DND-41 (cell line): ENCODE data around the gene ADAM29.

Experiments used
- ATAC-seq: fragments of 200-7000 bp; cut with Tn5 transposase; 3 replicates; pipeline ENCODE4 v1.9.1; 2021; ENCODE audit warnings: low read depth; ENCODE audit not compliant: insufficient read depth
- DNase-seq: peaks from one replicate; pipeline ENCODE4 v3.0.0-alpha.2; 2020
- H2AFZ ChIP-seq: 2 replicates; pipeline ENCODE4 v1.6.0; 2012; ENCODE audit warnings: low read depth, low read length
- H3K27ac ChIP-seq: 2 replicates; pipeline ENCODE4 v1.5.1; 2012; ENCODE audit warnings: low read length, inconsistent platforms
- H3K27me3 ChIP-seq: fragments of 200-600 bp; sonication (generic); 2 replicates; pipeline ENCODE4 v1.6.0; 2012; ENCODE audit warnings: low read length, mild to moderate bottlenecking, inconsistent platforms; ENCODE audit not compliant: insufficient read depth, poor library complexity
- H3K36me3 ChIP-seq: 2 replicates; pipeline ENCODE4 v1.5.1; 2012; ENCODE audit warnings: low read length, inconsistent platforms; ENCODE audit not compliant: insufficient read depth
- H3K4me1 ChIP-seq: 2 replicates; pipeline ENCODE4 v1.5.1; 2012; ENCODE audit warnings: mild to moderate bottlenecking, low read length; ENCODE audit not compliant: insufficient read depth
- H3K4me2 ChIP-seq: 2 replicates; pipeline ENCODE4 v1.6.0; 2012; ENCODE audit warnings: mild to moderate bottlenecking, moderate library complexity, low read length, inconsistent platforms; ENCODE audit not compliant: insufficient read depth
- H3K4me3 ChIP-seq, 2 experiments: fragments of 200-600 bp in 1 of 2; shearing (Covaris generic) in 1 of 2; 2 replicates each; pipeline ENCODE4 v1.5.1; 2012 to 2016; ENCODE audit warnings: inconsistent platforms in 2 of 2, low read length in 2 of 2, mild to moderate bottlenecking in 2 of 2, low read depth in 1 of 2, moderate library complexity in 1 of 2
- H3K79me2 ChIP-seq: 2 replicates; pipeline ENCODE4 v1.6.0; 2012; ENCODE audit warnings: low read length, inconsistent platforms; ENCODE audit not compliant: insufficient read depth
- H3K9ac ChIP-seq: 2 replicates; pipeline ENCODE4 v1.6.0; 2012; ENCODE audit warnings: low read depth, mild to moderate bottlenecking, inconsistent platforms, low read length, moderate library complexity
- H3K9me3 ChIP-seq: 2 replicates; pipeline ENCODE4 v1.5.1; 2012; ENCODE audit warnings: low read length, moderate library complexity, mild to moderate bottlenecking, inconsistent platforms; ENCODE audit not compliant: insufficient read depth, severe bottlenecking
- H4K20me1 ChIP-seq: 2 replicates; pipeline ENCODE4 v1.6.0; 2012; ENCODE audit warnings: low read length; ENCODE audit not compliant: insufficient read depth
- EZH2 ChIP-seq: IDR thresholded peaks from 3 replicates; pipeline ENCODE4 v1.6.1; 2012; ENCODE audit warnings: borderline replicate concordance, low read depth, mild to moderate bottlenecking, moderate library complexity, low read length, inconsistent platforms; ENCODE audit not compliant: severe bottlenecking
- TF ChIP-seq, protein P1 (sequence below): IDR thresholded peaks from 2 replicates; pipeline ENCODE4 v1.5.1; 2012; ENCODE audit warnings: borderline replicate concordance, low read length, moderate library complexity, mild to moderate bottlenecking; ENCODE audit not compliant: poor library complexity, severe bottlenecking; ENCODE audit errors: extremely low read depth

The ADAM29 gene

DNA sequence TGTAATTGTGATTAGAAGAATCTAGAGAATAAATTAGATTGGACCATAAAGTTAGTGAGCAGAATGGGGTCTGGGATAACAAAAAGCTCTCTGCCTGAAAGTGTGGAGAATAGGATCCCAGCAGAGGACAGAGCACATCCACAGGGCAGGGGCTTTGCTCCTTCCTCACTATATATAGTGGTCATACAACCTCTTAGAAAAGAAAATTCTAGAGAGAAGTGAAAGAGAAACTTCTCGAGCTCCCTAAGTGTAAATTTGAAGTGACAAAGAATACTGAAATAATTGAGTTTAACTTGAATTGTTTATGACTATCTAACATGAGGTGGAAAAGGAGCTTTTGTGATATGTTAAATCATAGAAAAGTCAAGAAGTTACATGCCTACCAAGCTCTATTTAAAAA, 14.9 kb downstream of the ADAM29 start:
- H3K27ac ChIP-seq = no peak overlapping the region

DNA sequence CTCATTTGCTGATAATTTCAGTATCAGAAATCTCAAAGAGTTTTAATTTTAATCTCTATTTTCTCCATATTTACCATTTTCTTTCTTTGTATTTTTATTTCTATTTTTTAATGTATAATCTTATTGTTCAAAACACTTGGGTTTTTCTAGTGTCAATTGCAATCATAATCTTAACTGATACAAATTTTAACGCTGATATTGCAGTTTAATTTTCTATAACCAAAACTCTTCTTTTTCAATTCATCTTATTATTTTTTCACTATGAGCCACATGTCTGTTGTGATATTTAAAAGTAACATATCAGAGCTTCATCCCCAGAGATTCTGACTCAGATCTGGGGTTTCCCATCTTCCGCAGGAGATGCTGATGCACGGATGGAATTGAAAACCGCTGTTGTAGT, 16.2 kb downstream of the ADAM29 start:
- H3K4me1 ChIP-seq = no peaks in the 10 kb centered on the region
- H3K36me3 ChIP-seq = no peaks in the 10 kb centered on the region
- no peak overlapping the region for H3K4me3 ChIP-seq
- no peak overlapping the region for H2AFZ ChIP-seq
- no peak for TF ChIP-seq EZH2
- TF ChIP-seq, protein P1, sequence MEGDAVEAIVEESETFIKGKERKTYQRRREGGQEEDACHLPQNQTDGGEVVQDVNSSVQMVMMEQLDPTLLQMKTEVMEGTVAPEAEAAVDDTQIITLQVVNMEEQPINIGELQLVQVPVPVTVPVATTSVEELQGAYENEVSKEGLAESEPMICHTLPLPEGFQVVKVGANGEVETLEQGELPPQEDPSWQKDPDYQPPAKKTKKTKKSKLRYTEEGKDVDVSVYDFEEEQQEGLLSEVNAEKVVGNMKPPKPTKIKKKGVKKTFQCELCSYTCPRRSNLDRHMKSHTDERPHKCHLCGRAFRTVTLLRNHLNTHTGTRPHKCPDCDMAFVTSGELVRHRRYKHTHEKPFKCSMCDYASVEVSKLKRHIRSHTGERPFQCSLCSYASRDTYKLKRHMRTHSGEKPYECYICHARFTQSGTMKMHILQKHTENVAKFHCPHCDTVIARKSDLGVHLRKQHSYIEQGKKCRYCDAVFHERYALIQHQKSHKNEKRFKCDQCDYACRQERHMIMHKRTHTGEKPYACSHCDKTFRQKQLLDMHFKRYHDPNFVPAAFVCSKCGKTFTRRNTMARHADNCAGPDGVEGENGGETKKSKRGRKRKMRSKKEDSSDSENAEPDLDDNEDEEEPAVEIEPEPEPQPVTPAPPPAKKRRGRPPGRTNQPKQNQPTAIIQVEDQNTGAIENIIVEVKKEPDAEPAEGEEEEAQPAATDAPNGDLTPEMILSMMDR = no peak
- no peaks in the 10 kb centered on the region for H3K27me3 ChIP-seq
- no peak for DNase-seq
- no peaks in the 10 kb centered on the region for H3K79me2 ChIP-seq
- H3K4me2 ChIP-seq = no peak overlapping the region
- H3K27ac ChIP-seq = no peak overlapping the region
- no peaks in the 10 kb centered on the region for H3K9me3 ChIP-seq
- H4K20me1 ChIP-seq = no peaks in the 10 kb centered on the region
- no peak for ATAC-seq
- H3K9ac ChIP-seq = no peak overlapping the region

More for the DNA sequence above, 14.9 kb downstream of the ADAM29 start:
- TF ChIP-seq EZH2 = no peak
- TF ChIP-seq, protein P1 = no peak
- ATAC-seq (no peak), DNase-seq (no peak)
- no peak overlapping the region for H3K9ac ChIP-seq
- no peaks in the 10 kb centered on the region for H3K36me3 ChIP-seq
- H3K4me1 ChIP-seq = no peaks in the 10 kb centered on the region
- no peaks in the 10 kb centered on the region for H3K9me3 ChIP-seq
- H3K4me3 ChIP-seq = no peak overlapping the region
- H3K27me3 ChIP-seq = no peaks in the 10 kb centered on the region
- no peaks in the 10 kb centered on the region for H4K20me1 ChIP-seq
- no peaks in the 10 kb centered on the region for H3K79me2 ChIP-seq
- no peak overlapping the region for H2AFZ ChIP-seq
- H3K4me2 ChIP-seq = no peak overlapping the region

DNA sequence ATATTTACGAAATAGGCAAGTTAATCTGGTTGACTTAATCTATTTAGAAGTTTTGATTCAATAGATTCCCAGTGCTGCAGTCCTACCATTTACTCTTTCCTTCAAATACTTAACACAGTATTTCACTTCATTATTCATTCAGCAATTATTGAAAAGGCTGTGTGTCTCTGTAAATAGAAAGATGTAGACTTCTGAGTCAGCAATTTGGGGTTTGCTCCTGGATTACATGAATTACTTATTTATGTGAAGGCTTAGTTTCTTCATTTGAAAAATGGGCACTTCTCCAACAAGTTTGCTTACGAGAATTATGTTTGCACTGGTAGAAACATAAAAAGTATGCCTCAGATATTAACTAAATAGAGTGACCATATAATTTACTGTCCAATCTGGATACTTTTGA, 17.4 kb downstream of the ADAM29 start:
- no peak for DNase-seq
- Histone ChIP-seq H3K27me3 (no peaks in the 10 kb centered on the region), H3K9me3 (no peaks in the 10 kb centered on the region), H3K27ac (no peak overlapping the region), H3K4me1 (no peaks in the 10 kb centered on the region), H3K79me2 (no peaks in the 10 kb centered on the region), H3K36me3 (no peaks in the 10 kb centered on the region), H2AFZ (no peak overlapping the region), H3K4me2 (no peak overlapping the region), H3K4me3 (no peak overlapping the region), H3K9ac (no peak overlapping the region), H4K20me1 (no peaks in the 10 kb centered on the region)
- no peak for ATAC-seq
- TF ChIP-seq EZH2 = no peak
- TF ChIP-seq, protein P1 = no peak

DNA sequence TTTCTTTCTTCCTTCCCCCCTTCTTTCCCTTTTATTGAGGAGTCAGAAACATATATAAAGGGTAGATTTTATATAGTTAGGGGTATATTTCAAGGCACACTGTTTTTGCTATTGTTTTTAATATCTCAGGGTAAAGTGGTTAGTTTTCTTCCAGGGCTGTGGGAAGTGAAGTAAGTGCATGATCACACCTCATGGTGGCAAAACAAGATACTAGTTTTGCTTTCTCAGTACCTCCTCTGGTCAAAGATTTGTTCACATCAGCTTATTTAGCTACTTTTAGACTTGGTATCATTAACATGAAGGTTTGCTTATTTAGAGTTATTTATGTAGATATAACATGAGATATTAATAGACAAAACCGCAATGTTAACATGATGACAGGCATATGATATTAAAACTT, 21.8 kb downstream of the ADAM29 start:
- Histone ChIP-seq H3K36me3 (no peaks in the 10 kb centered on the region), H3K4me1 (no peaks in the 10 kb centered on the region), H3K79me2 (no peaks in the 10 kb centered on the region), H3K9ac (no peak overlapping the region), H3K4me3 (no peak overlapping the region), H4K20me1 (no peaks in the 10 kb centered on the region), H3K9me3 (no peaks in the 10 kb centered on the region), H3K4me2 (no peak overlapping the region), H3K27ac (no peak overlapping the region), H2AFZ (no peak overlapping the region), H3K27me3 (no peaks in the 10 kb centered on the region)
- ATAC-seq = no peak
- DNase-seq = no peak
- TF ChIP-seq, protein P1 = no peak
- TF ChIP-seq EZH2 = no peak
